Inflammatory macrophage treated with lipopolysaccharide for 4 hours (primary cell): ENCODE measurements around the gene STX5.
"Not testable (repeated sequence)": the region's sequence is repeated elsewhere in the genome, so short reads cannot be mapped to it uniquely, and the experiment has no call there.

Experiments
- DNase-seq: peaks from one replicate; pipeline ENCODE4 v3.0.0-alpha.2; 2020

Gene STX5

DNA sequence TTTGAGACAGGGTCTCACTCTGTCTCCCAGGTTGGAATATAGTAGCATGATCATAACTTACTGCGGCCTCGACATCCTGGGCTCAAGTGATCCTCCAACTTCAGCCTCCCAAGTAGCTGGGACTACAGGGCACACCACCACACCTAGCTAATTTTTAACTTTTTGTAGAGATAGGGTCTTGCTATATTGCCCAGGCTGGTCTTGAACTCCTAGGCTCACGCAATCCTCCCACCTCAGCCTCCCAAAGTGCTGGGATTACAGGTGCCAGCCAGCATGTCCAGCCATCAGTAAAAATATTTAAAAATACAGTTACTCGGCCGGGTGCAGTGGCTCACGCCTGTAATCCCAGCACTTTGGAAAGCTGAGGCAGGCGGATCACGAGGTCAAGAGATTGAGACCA lies 3.7 kb downstream of the STX5 start:
- not testable (repeated sequence) for DNase-seq

GRCh38 chr11:62823677-62824076 lies 8.2 kb downstream of the STX5 start:
- no peak for DNase-seq

GRCh38 chr11:62817129-62817528 lies 14.7 kb downstream of the STX5 start:
- peak; percentile 61 for DNase-seq

- DNase-seq, result peak; percentile 86
These were observed 15.3 kb downstream of the STX5 start for GRCh38 chr11:62816557-62816956.

- DNase-seq, result no peak
These were observed 20.2 kb downstream of the STX5 start for GRCh38 chr11:62811659-62812058.

- no peak for DNase-seq
These were observed 21.1 kb downstream of the STX5 start for GRCh38 chr11:62810748-62811147.

DNA sequence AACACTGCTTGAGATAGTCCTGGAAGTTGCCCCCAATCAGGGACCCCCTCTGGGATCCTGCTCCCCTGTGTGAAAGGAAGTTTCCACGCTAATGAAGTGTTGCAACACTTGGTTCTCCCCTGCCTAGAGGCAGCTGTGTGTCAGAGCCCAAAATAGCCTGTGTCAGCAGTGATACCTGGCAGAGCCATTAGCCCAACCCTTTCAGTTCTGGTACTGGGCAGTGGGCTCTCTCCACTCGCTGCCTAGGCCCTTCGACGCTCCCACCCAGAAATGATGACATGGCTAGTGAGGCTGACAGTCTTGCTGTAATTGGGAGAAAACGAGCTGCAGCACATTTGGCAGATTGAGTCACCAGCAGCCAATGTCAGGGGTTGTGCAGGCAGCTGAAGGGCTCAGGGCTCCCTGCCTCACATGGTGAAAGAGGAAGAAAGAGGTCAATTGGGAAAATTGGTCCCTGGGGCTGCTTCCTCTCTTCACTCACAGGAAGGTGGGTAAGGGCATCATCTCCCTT lies 25.2 kb downstream of the STX5 start:
- DNase-seq, result peak; percentile 95

- DNase-seq, result peak; percentile 38
These were observed 25.9 kb downstream of the STX5 start for GRCh38 chr11:62805961-62806441.

DNA sequence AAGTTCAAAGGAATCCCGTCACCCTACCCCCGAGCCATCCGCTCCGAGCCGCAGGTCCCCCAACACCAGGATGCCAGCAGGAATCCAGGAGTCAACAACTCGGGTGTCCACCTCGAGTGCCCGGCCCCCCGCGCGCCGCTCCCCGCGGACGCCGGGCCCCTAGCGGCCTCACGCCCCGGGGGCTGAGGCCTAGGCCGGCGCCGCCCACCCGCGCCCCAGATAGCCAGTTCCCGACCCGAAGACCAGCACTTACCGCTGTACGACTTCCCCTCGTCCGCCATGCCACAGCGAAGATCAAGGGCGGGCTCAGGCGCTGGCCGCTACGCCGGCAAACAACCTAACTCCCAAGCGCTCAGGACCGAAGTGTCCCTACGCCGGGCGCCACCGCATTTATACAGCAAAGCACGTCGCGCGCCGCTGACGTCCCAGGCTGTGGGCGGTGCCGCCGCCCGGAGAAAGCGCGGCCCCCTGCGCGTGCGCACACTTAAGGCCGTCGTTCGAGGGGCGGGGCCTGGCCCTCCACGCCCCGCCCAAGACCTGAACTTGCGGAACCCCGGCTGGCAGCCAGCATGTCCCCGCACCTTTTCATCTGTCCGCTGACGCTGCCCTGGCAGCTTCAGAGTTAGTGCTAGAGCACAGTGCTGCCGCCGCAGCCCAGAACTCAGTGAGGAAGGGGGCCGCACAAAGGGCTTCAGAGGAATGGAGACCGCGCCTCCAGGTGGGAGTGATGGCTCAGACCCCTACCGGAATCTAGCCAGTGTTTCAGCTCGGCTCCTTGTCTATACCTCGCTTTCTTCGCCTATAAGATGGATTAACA lies 26.6 kb downstream of the STX5 start, which contains the start of gene NXF1:
TSS of gene NXF1 (minus strand) at position 365 of the 817 bp plus-strand sequence. CDS start at position 281, 84 bp downstream.
- DNase-seq, result peak; percentile 95

DNA sequence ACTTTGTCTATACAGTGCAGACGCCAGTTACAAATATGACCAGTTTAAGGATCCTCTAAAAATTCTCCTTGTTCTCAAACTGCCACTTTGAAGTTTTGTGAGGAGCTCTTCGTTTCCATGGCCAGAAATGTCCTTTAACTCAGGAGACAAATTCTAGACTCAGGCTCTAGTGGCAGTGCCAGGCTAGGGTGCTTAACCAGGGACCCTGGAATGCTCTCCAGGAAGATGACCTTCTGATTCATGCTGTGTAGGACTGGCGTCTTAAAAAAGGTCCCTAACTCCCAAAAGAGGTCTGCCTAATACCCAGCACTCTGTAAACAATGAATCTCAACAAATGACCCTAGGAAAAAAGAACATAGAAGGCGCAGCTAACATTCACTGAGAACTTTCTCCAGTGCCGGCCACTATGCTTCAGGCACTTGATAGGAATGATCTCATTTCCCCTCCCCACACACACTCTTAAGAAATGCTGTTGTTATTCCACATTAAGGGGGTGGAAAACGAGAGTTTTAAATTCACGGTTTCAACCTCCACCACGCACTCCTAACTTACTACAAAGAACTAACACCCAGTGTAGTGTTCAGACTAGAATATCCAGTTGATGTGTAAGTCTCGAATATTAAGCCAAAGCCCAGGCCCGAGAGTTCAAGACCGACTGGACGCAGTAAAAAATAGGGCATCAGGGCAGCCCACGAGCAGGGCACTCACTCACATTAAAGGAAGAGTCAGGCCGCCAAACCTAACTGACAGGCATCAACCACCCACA lies 27.4 kb downstream of the STX5 start:
- DNase-seq, result peak; percentile 68

GRCh38 chr11:62801071-62801470 lies 30.8 kb downstream of the STX5 start:
- no peak for DNase-seq

GRCh38 chr11:62799486-62799885 lies 32.4 kb downstream of the STX5 start:
- DNase-seq, result no peak

- DNase-seq, result no peak
These were observed 35.6 kb downstream of the STX5 start for GRCh38 chr11:62796281-62796680.

DNA sequence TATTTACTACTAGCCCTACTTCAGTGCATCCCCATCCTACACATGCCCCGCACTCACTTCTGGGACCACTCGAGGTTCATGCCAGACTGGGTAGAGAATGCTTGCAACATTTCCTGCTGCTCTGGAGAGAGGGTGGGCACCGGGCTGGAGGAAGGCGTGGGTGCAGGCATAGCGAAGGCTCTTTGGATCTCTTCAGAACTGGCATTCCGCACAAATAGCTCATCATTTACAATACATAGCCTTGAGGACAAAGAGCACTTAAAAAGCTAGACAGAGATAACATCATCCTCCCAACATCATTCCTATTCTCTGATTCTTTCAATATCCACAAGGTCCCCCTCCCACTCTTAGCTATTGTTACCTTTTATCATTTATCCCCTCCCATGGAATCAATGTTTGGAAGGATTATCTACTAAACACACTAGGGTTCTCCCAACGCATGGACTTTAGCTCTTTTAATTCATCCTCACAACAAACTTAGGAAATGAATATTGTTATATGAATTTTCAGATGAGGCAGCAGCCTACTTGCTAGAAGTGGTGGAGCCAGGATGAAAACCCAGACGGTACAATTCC lies 37.6 kb downstream of the STX5 start:
- no peak for DNase-seq

GRCh38 chr11:62792202-62792575 lies 39.7 kb downstream of the STX5 start:
- DNase-seq, result no peak

- peak; percentile 77 for DNase-seq
These were observed 40.2 kb downstream of the STX5 start, which contains the start of gene TMEM223 for GRCh38 chr11:62791501-62792201. TSS of gene TMEM223 (minus strand) at chr11:62792006. CDS start at chr11:62791994, 12 bp downstream.

DNA sequence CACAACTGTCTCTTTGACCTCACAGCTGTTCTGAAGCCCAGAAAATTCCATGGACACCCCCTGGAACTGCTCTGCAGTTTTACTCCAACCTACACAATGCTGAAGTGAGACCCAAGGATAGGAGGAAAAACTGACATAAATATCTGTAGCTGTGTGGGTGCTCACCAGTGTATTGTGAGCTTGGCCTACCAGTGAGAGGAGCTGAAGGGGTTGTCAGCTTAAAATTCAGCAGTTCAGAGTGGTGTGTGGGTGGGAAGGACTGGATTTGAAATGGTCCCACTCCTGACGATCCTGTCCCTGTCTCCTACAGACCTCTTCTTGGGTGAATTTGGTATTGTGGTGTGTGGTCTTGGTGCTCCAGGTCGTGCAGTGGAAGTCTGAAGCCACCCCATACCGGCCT lies 42.3 kb downstream of the STX5 start:
- DNase-seq, result no peak

- DNase-seq, result no peak
These were observed 42.9 kb downstream of the STX5 start for GRCh38 chr11:62788991-62789390.

GRCh38 chr11:62787005-62787759 lies 44.7 kb downstream of the STX5 start, which contains the start of gene TMEM179B:
TSS of gene TMEM179B (plus strand) at chr11:62787402. CDS start at chr11:62787432, 30 bp downstream.
- peak; percentile 100 for DNase-seq

- peak; percentile 87 for DNase-seq
These were observed 45.4 kb downstream of the STX5 start for GRCh38 chr11:62786318-62787004.

DNA sequence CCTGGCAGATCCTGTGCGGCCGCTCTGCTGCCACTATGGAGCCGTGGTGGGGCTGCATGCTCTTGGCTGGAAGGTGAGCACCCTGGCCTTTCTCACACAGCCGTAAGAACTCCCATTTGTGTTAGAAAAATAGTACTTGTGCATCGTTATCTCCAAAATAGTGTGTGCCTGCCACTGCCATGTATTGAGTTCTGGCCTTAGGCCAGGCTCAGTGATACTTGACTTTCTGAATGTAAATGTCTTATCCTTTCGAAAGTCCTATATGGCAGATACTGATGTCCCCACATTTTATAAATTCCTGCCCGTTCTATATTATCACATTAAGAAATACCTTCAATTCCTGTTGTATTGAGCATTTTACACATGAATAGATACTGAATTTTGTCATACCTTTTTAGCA lies 49.1 kb downstream of the STX5 start:
- DNase-seq, result no peak
